ENCODE data around the gene THBS1. TPM values are rescaled to one million over a fixed set of nuclear protein-coding genes. Genes with fewer than 3 reads are reported as not detected.

Gene THBS1
- total RNA-seq (ENCODE audit: low replicate concordance): 925 and 3,043 TPM in 2 replicates

GRCh38 chr15:39580485-39581241 is at the start of gene THBS1:
THBS1 (plus strand) TSS chr15:39581079; CDS start chr15:39581858, 779 bp downstream.

Other genes with a start within 250 kb of the THBS1 start
- gene FSIP1, start 201.8 kb downstream of the THBS1 start, total RNA-seq (ENCODE audit: low replicate concordance): 0.98 and 1.2 TPM in 2 replicates